ENCODE data around the gene ATP4B. TPM values are rescaled to one million over a fixed set of nuclear protein-coding genes. Genes with fewer than 3 reads are reported as not detected.

The ATP4B gene
- total and polyA plus RNA-seq, 2 of the 8 experiments (the other 6 are each of a cell fraction or from before 2014, with no cell fraction given), result 0.05 TPM; not detected in 1

DNA sequence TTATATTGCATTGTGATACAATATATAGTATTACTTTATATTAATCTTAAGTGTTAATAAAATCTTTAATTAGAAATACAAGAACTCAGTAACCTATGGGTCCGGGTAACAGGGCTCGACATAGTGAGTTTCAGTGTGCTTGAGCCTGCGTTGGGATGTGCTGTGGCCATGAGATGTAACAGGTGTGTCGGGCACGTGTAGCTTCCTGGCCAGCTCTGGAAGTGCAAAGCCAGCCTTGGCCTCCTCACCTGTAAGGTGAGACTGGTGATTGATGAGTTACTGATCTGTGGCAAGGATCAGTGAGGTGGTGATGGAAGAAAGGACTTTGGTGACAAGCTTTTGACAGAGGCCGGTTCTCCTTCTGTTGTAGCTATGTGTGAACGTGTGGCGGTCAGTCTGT lies 19.2 kb downstream of the ATP4B start (continued):
- TF ChIP-seq NANOG (IDR thresholded peaks at IDR 0.05; ENCODE audit: insufficient read depth, low read depth, low read length, poor library complexity, severe bottlenecking) (no peak), BCL11A (IDR thresholded peaks at IDR 0.05; ENCODE audit: low read depth in 2 of 2, low read length in 2 of 2) (no peak), JUND (IDR thresholded peaks at IDR 0.05; ENCODE audit: low read length) (no peak), TEAD4 (IDR thresholded peaks at IDR 0.05; ENCODE audit: low read depth, low read length) (no peak), RXRA (IDR thresholded peaks at IDR 0.05; ENCODE audit: insufficient read depth, low read depth, low read length) (no peak), BRCA1 (IDR thresholded peaks at IDR 0.05; ENCODE audit: low read depth, low read length) (no peak), CEBPB (IDR thresholded peaks at IDR 0.05; ENCODE audit: low read depth, low read length) (no peak)

Data from H1 (cell line).